GM21528 (cell line): ENCODE measurements around the gene PACRG.

Experiments
- ATAC-seq: cut with Tn5 transposase; IDR thresholded peaks from one replicate; pipeline ENCODE4 v1.9.1; 2021; ENCODE audit warnings: mild to moderate bottlenecking, moderate library complexity; ENCODE audit not compliant: unreplicated experiment, low FRiP score

Gene PACRG

DNA sequence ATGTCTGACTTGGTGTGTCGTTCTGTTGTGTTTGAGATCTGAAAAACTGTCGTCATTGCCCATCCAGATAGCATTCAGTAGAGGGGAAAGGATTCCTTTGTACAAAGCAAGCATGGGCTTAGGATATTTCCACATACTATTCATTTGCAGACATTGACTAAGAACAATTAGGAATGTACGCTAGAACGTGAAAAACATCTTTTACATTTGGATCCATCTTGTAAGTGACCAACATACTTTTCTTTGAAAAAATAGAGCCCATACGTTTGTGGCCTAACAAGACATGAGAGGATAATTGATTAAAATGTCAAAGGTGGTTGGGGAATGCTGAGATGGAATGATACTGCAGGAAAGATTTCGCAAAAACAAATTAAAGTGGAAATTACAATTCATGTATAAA, 461.0 kb downstream of the PACRG start:
- ATAC-seq: no peak

DNA sequence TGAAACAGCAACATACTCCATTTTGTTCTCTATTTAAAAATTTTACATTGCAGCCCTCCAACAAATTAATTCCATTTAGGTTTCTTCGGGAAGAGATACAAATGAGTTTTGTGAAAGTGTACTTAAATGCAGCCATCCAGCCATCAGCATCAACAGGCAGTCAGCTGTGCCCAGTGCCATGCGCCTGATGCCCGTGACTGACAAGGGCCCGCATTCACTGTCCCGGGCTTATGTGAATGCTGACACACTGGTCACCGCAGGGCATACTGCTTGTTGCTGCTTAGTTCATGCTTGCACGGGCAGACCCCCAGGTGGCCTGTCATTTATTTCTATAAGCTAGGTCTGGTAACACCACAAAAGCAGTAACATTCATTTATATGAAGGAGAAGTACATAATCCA, 461.8 kb downstream of the PACRG start:
- no peak for ATAC-seq

DNA sequence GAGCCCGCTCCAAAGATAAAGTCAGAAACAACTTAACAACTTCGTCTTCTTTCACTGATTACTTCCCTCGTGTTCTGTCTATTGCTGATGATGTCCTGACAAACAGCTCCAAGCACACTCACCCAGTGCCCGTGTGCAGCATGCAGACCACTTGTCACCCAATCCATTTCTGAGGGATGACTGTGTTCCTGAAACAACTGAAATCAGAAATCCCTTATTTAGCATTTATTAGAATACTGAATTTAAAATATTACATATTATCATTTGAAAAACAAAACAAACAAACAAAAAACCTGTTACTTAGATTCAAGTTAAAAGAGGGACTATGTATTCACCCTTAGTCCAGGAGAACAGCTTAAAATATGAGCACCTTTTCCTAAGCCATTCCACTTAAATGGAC, 463.0 kb downstream of the PACRG start:
- ATAC-seq: no peak

DNA sequence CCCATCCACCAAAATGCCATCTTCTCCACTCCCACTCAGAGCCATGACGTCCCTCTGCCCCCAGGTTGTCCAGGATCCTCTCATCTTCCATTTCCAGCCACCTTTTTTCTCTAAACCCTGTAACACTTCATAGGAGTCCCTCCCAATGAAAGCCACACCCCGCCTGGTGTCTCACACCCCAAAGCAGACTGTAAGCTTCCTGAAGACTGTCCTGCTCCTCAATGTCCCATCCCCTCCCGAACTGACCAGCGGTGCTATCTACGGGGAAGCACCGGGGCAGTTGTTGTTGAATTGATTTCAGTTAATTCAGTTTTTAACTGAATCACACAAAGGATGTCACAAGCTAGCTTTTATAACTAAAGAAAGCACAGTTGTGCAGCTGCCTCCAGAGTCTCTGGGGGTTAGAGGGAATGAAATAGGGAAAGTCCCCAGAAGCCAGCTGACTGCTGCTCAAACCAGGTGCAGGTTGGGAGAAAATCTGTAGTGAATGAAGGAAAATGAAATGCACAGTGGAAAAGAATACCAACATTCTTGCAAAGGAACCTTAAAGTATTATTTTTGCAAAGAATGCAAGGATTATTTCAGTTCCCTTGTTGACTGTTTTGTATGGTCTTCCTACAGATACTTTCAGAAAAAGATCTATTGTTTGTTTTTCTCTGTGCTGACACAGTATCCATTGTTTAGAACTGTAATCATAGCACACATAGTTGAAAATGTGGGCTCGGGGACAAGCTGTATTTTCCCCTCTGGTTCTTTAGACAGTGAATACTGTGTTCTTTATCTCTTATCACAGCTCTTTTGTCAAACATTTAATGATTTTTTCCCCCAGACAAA, 464.1 kb downstream of the PACRG start:
- no peak for ATAC-seq

DNA sequence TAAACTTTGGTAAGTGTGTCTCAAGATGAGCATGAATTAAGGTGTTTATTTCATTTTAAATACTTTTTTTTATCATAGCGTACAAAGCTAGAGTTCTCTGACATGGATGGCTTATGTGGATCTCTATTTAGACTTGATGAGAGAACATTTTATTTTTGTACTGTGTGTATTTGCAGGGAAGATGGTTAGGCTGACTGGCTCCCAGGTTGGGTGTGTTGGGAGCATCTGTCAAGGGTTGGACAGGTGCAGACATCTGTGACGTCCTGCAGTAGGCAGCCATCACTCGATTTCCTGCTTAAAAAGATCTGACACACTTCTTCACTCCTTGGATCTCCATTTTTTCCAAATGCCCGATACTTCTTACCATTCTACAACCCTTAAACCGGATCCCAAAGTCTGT, 464.8 kb downstream of the PACRG start:
- ATAC-seq: no peak

DNA sequence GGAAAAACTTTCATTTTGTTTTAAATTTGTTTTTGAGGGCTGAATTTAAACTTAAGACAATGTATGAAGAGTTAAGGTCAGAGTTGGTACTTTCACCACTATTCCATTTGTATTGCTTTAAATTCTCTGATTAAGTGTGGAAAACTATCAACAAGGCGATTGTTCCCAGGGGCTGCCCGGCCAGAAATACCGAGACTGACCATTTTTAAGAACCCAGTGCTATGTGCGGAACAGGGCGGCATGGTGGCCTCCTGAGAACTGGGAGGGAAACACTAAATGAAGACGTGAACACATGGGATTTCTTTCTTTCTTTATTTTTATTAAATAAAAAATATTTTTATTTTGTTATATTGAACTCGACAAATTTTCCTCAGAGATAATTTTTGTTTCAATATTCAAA, 465.6 kb downstream of the PACRG start:
- ATAC-seq: no peak

DNA sequence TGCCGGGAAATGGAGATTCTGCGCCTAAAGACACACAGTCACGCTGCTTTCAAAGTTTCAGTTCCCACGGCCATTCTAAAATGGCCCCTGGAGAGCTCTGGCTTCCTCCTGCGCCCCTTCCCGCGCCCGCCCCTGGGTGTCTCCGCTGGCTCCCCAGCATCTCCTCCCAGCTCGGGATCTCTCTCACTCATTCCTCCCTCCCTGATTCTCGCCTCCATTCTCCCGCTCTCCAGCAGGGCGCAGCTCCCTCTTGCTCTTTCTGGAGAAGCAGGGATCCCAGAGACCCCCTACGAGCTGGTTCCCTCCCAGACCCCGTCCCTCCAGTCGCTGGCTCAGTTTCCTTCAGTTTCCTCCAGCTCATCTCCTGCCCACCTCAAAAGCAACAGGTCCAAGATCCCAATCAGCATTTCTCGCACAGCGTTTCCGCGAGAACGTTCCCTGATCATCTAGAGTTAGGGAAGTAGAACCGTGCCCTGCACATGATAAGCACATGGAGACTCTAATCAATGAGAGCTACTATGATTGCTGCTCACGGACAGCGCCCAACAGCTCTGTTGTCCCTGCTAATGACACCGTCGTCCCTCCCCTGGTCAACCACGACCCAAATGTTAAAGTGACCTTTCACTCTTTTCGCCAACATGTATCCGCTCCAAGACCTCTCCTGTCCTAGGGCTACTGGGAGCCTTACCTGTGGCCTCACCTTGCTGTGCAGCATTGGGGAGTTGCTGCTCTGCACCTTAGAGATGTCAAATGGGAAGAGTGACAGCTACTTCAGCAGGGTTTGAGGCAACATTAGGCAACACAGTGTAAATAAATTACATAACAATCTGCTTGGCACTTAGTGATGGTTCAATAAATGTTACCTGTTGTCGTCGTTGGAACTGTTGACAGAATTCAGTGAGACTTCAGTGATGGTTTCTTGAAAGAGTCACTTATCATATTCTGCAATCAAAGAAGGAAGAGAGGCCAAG, 468.2 kb downstream of the PACRG start:
- no peak for ATAC-seq

DNA sequence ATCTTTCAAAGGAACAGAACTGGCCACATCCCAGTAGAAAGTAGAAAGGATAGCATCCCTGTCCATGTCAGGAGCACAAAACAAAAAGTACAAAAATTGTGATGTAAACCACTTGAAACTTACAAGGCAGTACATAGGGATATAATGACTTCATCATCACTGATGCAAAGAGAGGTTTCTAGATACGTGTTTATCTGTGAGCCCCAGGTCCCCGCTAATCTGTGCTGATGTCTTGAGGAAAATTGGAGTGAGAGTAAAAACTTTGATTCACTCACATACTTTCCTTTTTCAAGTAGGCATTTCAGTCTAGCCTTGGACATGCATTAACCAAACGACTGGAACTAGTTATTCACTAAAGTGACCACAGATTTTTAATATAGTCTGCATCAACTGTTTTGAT, 470.1 kb downstream of the PACRG start:
- ATAC-seq: no peak

DNA sequence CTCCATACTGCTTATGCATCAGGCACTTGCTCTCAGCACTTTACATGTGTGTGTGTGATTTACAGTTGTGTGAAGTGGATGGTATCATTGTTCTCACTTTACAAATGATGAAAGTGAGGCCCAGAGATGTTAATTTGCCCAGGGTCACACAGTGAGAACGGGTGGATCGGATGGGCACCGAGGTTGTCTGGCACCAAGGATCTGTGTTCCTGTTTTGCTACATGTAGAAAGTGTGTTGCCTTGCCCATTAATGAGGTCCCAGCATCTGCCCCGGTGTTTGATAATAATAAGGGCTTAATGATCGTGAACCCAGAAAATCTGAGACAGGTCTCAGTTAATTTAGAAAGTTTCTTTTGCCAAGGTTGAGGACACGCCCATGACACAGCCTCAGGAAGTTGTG, 470.6 kb downstream of the PACRG start:
- ATAC-seq: no peak

DNA sequence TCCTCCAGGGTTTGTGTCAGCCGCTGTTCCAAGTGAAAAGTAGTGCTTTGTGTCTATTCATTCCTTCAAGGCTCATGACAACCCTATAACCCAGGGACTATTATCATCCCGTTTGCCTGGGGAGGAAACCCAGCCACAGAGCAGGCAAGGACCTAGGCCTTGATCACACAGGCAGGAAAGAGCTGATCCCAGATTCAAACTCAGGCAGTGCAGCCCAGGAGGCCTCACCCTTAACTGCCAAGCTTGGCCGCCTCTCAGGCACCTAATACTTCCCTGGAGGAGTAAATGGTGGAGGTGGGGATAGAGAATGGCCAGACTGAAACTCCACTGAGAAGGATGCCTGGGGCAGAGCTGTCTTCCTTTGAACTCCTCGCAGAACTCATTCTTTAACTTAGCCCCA, 471.6 kb downstream of the PACRG start:
- ATAC-seq: no peak

DNA sequence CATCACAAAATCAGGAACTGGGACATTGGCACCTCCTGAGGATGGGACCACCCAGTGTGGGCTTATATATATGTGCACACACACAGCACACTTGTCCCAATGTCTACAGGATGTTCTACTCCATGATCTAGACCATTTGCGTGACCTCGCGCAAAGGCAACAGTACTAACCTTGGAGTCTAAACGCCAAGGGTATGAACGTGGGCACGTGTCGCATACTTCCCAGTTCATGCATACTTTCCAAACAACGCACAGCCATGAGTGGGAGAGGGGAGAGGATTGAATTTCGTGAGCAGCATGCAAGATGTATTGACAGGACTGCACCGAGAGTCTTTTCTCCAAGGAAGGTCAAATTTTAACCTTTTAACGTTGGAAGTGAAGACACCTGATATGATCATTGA, 472.5 kb downstream of the PACRG start:
- ATAC-seq: no peak

DNA sequence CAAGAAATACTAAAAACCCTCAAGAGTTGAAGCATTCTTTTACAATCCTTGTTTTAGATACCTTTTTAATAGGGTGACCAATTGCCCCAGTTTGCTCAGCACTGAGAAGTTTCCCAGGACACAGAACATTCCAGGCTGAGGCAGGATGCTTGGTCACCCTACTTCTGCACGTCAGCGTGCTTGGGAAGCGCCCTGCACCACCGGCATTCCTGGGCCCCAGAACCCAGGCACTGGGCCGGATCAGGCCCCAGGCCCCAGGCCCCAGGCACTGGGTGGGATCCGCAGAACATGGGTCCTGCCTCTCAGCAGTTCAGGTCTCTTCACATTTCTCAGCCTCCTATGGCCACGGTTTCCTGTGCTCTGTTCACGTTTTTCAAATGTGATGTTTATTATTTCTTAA, 472.9 kb downstream of the PACRG start:
- ATAC-seq: no peak

DNA sequence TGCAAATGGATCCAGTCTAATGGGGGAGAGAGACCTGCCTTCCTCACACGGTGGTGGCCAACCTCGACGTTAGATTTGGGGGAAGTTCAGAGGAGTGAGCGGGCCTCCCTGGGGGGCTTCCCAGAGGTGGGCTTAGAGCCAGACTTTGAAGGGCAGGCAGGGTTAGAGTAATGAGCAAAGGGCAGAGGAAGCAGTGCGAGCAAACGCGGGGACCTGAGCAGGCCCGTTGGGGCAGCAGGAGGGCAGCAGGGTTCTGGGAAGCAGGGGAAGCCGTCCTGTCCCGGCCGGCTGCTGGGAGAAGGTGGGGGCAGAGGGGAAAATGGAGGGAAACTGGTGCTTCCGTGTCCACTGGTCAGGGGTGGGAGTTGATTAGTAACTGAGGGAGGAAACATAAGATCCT, 474.1 kb downstream of the PACRG start:
- no peak for ATAC-seq

DNA sequence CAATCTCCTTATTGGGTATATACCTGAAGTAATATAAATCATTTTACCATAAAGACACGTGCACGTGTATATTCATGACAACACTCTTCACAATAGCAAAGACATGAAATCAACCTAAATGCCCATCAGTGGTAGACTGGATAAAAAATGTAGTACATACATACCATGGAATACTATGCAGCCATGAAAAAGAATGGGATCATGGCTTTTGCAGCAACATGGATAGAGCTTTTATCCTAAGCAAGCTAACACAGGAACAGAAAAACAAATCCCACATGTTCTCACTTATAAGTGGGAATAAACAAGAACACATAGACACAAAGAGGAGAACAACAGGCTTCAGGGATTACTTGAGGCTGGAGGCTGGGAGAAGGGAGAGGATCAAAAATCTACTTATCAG, 478.4 kb downstream of the PACRG start:
- ATAC-seq: no peak

DNA sequence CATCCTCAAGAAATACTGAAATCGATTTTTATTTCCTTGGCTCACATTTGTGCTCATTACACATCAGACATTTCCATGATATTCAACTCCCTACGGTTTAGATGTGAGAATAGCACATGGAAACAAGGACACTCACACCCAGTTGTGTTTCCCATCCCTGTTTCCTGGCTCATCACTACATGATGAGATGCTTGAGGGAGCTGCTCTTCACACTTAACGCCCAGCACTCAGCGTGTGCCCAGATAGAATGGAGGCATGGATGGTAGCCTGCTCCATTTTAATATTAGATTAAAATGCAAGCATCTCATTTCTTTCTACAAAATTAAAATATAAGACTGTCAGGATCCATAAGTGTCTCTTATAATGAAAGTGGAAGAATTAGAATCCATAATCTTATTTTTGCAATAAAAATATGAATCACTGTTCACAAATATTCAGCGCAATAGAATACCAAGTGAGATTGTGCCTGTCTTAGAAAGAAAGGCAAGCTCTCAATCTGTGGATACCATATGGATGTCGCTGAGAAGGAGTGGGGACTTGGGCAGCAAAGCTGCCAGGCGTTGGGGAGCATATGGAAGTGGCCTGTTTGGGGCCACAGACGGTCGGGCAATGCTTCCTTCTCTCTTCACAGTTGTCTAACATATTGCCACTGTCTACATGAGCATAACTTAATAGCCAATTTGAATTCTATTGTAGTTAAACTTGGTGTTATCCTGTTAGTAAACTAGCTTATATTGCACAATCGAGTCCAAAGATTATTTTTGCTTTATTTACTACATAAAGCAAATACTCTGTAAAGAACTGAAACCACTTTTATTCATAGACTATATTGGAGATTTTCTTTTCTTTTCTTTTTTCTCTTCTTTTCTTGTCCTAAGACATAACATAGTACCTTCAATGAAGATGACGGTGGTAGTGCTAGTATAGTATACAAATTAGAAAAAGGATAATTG, 479.9 kb downstream of the PACRG start:
- no peak for ATAC-seq

DNA sequence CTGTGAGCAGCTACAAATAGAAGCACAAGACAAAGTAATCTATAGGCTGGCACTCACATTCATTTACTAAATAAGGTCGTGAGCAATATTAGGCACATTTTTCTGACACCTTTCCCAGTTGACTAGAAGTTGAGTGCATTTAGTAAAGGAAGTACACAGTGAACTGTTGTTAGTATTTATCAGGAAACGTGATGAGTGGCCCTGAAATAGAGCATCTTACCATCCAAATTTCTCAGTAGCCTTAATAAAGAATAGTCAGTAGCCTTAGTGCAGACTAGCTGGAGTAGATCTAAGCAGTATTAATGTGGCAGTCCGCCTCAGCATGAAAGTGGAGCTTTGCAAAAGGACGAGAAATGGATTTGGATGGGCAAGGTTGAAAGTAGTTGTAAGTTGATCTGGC, 481.2 kb downstream of the PACRG start:
- no peak for ATAC-seq

DNA sequence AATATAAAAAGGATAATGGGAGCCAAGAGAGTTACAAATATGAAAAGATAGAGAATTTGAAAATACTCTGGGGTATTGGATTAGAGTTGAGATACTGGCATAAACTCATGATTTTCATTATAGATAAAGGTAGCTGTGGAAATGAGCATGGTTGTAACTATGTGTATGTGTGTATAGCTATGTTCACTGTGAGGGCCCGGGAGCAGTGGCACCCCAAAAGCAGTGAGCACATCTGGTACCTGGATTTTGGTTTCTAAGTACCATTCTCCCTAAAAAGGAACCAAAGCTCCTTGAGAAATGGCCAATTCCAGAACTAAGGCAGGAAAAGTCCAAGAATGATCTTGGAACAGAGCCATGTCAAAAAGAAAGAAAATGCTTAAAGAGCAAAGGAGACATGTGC, 484.3 kb downstream of the PACRG start:
- ATAC-seq: no peak

DNA sequence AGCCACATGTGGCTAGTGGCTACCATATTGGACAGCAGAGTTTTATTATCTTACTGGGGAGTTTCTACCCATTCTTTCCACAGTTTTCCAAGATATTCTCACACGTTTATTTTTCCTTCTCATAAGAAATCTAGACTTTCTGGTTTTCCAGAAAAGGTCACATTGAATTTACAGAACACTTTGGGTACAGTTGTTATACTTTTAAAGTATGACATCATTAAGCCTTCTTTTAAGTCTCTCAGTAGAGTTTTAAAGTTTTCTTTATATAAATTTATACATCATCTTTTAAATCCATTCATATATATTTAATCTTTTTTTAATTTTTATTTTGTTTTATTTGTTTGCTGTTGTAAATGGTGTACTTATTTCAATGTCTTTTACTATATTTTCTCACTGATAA, 486.5 kb downstream of the PACRG start:
- no peak for ATAC-seq

DNA sequence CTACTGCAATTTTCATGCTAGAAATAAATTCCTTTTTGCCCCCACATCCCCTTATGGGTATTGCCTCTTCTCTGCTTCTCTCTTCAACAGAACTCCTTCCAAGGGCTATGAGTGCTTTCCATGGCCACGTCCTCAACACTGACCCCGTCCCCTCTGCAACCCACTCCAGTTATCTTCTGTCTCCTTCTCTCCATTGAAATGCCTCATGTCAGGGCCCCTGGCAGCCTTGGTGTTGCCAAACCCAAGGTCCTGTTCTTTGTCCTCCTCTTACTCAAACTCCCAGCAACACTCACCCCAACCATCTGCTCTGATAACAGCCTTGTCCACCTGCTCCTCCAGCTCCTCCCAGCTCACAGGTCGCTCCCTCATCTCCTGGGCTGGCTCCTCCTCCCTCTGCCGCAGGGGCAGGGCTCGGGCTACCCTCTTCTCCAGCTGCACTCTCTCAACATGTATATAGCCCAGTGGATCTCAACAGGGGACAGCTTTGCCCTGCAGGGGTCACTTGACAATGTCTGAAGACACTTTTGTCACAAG, 490.7 kb downstream of the PACRG start:
- no peak for ATAC-seq

DNA sequence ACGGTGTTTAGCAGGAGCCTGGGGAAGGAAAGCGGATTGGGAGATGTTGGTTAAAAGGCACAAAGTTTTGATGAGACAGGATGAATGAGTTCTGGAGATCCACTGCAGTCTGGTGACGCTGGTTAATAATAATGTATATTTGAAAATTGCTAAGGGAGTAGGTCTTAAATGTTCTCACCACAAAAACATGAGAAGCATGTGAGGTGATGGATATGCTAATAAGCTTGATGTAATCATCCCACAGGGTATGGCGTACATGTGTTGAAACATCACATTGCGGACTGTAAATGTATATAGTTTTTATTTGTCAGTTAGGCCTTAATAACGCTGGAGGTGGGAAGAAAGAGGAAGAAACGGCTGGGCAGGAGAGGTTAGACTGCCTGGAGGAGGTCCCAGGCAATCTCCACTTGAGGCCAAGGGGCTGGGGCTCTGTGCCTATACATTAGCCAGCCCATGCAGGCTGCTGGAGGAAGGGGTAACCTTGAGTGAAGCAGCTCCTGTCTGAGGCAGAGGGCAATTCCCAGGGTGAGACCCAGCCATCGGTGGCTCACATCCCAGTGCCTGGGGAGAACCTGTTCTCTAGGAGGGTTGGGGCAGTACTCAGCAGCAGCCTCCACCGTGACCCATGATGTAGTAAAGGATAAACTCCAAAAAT, 498.5 kb downstream of the PACRG start:
- ATAC-seq: no peak
